Gastrocnemius medialis (tissue), 4 donors: ENCODE measurements around the gene GIMAP4. TPM values are rescaled to one million over a fixed set of nuclear protein-coding genes. Genes with fewer than 3 reads are reported as not detected.

ENCODE experiments used
- ATAC-seq, 2 donors: fragments of 150-250 bp; one replicate each; pipeline ENCODE4 v1.9.1; 2016
- DNase-seq, 2 donors: peaks; one replicate each; pipeline ENCODE4 v3.0.0-alpha.2; 2019
- H3K27ac ChIP-seq, 4 donors: fragments of 200-600 bp; sonication (generic); 1 replicate in 1 of 4; 2 replicates in 3 of 4; pipeline ENCODE4 v1.5.1; 2016 to 2018; ENCODE audit warnings: mild to moderate bottlenecking in 2 of 4, moderate library complexity in 1 of 4
- H3K27me3 ChIP-seq, 3 donors: fragments of 200-600 bp; sonication (generic) in 2 of 3; 1 replicate in 1 of 3; 2 replicates in 2 of 3; pipeline versions ENCODE4 v1.5.1 to v1.6.0; 2016 to 2019; ENCODE audit warnings: mild to moderate bottlenecking in 1 of 3, moderate library complexity in 1 of 3
- H3K36me3 ChIP-seq, 2 donors: fragments of 200-600 bp; sonication (generic) in 1 of 2; one replicate each; pipeline ENCODE4 v1.5.1; 2017 to 2018
- H3K4me1 ChIP-seq, 2 donors: fragments of 200-600 bp; sonication (generic) in 1 of 2; one replicate each; pipeline ENCODE4 v1.5.1; 2016 to 2017; ENCODE audit warnings: mild to moderate bottlenecking in 2 of 2
- H3K4me3 ChIP-seq, 4 donors: fragments of 200-600 bp; sonication (generic) in 3 of 4; 1 replicate in 1 of 4; 2 replicates in 3 of 4; pipeline ENCODE4 v1.5.1; 2016 to 2019; ENCODE audit warnings: mild to moderate bottlenecking in 2 of 4
- H3K9me3 ChIP-seq, 3 donors: fragments of 200-600 bp; sonication (generic) in 2 of 3; 1 replicate in 1 of 3; 2 replicates in 2 of 3; pipeline ENCODE4 v1.5.1; 2016 to 2019
- POLR2A ChIP-seq, 2 donors: fragments of 450-650 bp; IDR thresholded peaks; one replicate each; pipeline ENCODE4 v1.6.1; 2017; ENCODE audit warnings: antibody characterized with exemption in 2 of 2, mild to moderate bottlenecking in 2 of 2, moderate library complexity in 2 of 2
- in situ Hi-C, 4 donors: fragments of 200-750 bp; cut with MboI; loops; one replicate each; pipeline versions ENCODE4 v1.15.0 to v1.8.0; 2017; ENCODE audit warnings: low sequenced_read_pairs in 4 of 4
- intact Hi-C: fragments of 100-400 bp; cut with DNase I; formaldehyde crosslinking; loops from one replicate; pipeline ENCODE4 v1.15.1; 2023; ENCODE audit warnings: low total_unique reads
- total RNA-seq, 4 donors: library from RNA; depleted of rRNA; stranded (reverse); fragments of >200 nt; gene quantifications; one replicate each; pipeline versions ENCODE4 v1.1.0 to v1.2.3, GENCODE V29; 2016
- TF ChIP-seq, protein P1 (sequence below), 5 experiments: fragments of 450-650 bp in 3 of 5; fragments of 200-600 bp in 2 of 5; sonication (generic) in 2 of 5; IDR thresholded peaks in 4 of 5; conservative IDR thresholded peaks in 1 of 5; 1 replicate in 4 of 5; 2 replicates in 1 of 5; pipeline ENCODE4 v1.5.1; 2016 to 2019; ENCODE audit warnings: antibody characterized with exemption in 5 of 5, mild to moderate bottlenecking in 3 of 5, moderate library complexity in 3 of 5

GIMAP4 gene
- total RNA-seq, 4 donors from 2014 or later, result 11.9 to 16.9 (median 15.0) TPM

DNA sequence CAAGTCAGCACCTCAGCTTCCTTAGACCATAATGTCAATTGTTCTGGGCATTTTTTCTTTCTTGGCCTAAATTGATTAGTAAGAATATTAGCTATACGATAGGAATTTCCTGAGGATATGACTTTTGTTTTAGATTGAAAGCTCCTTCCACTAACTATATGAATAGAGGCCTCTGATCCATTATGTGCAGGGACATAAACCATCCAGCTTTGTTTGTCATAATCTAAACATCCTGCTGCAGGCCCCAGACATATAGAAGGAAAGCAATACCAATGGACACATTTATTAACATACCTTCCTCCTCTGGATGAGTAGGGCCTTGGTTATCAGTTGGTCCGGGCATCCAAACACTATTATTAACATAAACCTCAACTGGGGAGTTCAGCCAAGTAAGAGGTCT lies 4.3 kb upstream of the GIMAP4 start:
- in situ Hi-C loops, result no loop called here

DNA sequence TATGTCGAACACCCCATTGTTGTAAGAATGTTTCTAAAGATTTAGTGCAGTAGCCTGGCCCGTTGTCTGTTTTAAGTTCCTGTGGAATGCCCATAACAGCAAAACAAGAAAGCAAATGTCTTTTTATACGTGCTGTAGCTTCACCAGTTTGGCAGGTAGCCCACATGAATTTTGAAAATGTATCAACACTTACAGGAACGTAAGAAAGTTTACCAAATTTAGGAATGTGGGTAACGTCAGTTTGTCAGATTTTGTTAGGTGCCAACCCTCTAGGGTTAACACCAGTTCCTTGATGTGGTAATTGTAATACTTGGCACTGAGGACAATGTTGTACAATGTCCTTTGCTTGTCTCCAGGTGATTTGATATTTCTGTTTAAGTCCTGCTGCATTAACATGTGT lies 3.2 kb upstream of the GIMAP4 start:
- no peak for DNase-seq
- no peak overlapping the region for H3K27ac ChIP-seq
- ATAC-seq, result no peak
- H3K9me3 ChIP-seq, result peaks cover 0 to 2% (median 0%) of the 10 kb centered on the region in 3 donors
- no peak overlapping the region for H3K4me3 ChIP-seq
- H3K27me3 ChIP-seq, result no peaks in the 10 kb centered on the region
- no peaks in the 10 kb centered on the region for H3K36me3 ChIP-seq
- intact Hi-C loops, result no loop called here
- no peak for TF ChIP-seq POLR2A (IDR thresholded peaks at IDR 0.05)
- TF ChIP-seq, protein P1, sequence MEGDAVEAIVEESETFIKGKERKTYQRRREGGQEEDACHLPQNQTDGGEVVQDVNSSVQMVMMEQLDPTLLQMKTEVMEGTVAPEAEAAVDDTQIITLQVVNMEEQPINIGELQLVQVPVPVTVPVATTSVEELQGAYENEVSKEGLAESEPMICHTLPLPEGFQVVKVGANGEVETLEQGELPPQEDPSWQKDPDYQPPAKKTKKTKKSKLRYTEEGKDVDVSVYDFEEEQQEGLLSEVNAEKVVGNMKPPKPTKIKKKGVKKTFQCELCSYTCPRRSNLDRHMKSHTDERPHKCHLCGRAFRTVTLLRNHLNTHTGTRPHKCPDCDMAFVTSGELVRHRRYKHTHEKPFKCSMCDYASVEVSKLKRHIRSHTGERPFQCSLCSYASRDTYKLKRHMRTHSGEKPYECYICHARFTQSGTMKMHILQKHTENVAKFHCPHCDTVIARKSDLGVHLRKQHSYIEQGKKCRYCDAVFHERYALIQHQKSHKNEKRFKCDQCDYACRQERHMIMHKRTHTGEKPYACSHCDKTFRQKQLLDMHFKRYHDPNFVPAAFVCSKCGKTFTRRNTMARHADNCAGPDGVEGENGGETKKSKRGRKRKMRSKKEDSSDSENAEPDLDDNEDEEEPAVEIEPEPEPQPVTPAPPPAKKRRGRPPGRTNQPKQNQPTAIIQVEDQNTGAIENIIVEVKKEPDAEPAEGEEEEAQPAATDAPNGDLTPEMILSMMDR (IDR thresholded peaks at IDR 0.05 in 4 of 5, conservative IDR thresholded peaks at IDR 0.05 in 1 of 5), result no peak
- in situ Hi-C loops, result no loop called here
- no peaks in the 10 kb centered on the region for H3K4me1 ChIP-seq

More for the DNA sequence above, 4.3 kb upstream of the GIMAP4 start:
- intact Hi-C loops, result no loop called here
- TF ChIP-seq, protein P1 (IDR thresholded peaks at IDR 0.05 in 4 of 5, conservative IDR thresholded peaks at IDR 0.05 in 1 of 5), result no peak
- TF ChIP-seq POLR2A (IDR thresholded peaks at IDR 0.05), result no peak
- no peak for DNase-seq
- peaks cover 0 to 2% (median 0%) of the 10 kb centered on the region in 3 donors for H3K9me3 ChIP-seq
- no peaks in the 10 kb centered on the region for H3K27me3 ChIP-seq
- no peak overlapping the region for H3K4me3 ChIP-seq
- no peak overlapping the region for H3K27ac ChIP-seq
- H3K36me3 ChIP-seq, result no peaks in the 10 kb centered on the region
- ATAC-seq, result no peak
- no peaks in the 10 kb centered on the region for H3K4me1 ChIP-seq

DNA sequence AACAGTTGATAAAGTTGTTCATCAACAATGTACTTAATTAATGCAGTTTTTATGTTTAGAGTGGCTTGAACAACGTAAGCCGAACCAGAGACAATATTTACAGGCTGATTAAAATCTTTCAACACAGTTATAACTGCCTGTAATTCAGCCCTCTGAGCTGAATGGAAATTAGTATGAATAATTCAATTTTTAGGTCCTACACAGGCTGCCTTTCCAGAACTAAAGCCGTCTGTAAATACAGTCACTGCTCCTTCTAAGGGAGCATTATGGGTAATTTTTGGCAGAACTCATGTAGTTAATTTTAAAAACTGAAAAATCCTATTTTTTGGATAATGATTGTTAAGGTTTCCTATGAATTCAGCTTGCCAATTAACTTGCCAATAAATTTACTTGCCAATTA lies 2.6 kb upstream of the GIMAP4 start:
- DNase-seq (no peak), ATAC-seq (no peak)
- in situ Hi-C loops, result no loop called here
- Histone ChIP-seq H3K27ac (no peak overlapping the region), H3K36me3 (no peaks in the 10 kb centered on the region), H3K4me1 (no peaks in the 10 kb centered on the region), H3K27me3 (no peaks in the 10 kb centered on the region), H3K9me3 (peaks cover 0 to 2% (median 0%) of the 10 kb centered on the region in 3 donors), H3K4me3 (no peak overlapping the region)
- intact Hi-C loops, result no loop called here
- no peak for TF ChIP-seq POLR2A (IDR thresholded peaks at IDR 0.05)
- TF ChIP-seq, protein P1 (IDR thresholded peaks at IDR 0.05 in 4 of 5, conservative IDR thresholded peaks at IDR 0.05 in 1 of 5), result no peak

DNA sequence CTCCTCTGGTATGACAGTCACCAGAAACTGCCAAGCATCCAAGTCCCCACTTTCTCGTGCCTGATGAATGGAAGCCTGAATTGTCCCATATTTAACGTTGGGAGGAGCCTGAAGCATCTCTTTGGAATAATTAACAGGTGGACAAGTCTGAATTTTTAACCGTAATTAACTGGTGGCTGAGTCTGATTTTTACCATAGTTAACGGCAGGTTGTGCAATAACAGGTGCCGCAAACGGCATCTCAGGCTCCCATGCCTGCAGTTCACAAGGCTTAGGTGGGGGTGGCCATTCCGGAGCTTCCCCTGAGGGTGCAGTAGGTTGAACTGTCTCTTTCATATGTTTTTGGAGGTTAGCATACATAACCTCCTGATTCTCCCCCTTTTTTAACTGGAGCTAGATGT lies 2.0 kb upstream of the GIMAP4 start:
- no peaks in the 10 kb centered on the region for H3K36me3 ChIP-seq
- H3K27me3 ChIP-seq, result no peaks in the 10 kb centered on the region
- no peak for DNase-seq
- no peak for ATAC-seq
- intact Hi-C loops (no loop called here), in situ Hi-C loops (no loop called here)
- H3K9me3 ChIP-seq, result peaks cover 0 to 2% (median 0%) of the 10 kb centered on the region in 3 donors
- TF ChIP-seq, protein P1 (IDR thresholded peaks at IDR 0.05 in 4 of 5, conservative IDR thresholded peaks at IDR 0.05 in 1 of 5), result no peak
- TF ChIP-seq POLR2A (IDR thresholded peaks at IDR 0.05), result no peak
- H3K4me3 ChIP-seq, result no peak overlapping the region
- H3K27ac ChIP-seq, result no peak overlapping the region
- no peaks in the 10 kb centered on the region for H3K4me1 ChIP-seq

DNA sequence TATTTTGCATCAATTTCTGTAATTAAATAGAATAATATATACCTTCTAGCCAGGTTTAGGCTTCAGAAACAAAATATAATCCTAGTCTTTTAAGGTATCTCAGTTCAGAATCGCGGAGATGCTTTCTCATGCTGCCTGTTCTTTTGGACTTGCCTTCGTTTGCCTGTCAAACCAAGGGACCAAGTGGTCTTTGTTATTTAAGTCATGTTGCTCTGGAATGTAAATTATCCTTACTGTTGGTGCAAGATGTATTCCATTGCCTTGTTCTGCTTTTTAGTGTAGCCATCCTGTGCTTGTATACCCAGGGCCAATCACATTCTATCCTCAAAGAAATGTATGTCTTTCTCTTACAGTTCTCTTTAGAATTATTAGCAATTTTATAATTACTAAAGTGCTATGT lies 1.1 kb upstream of the GIMAP4 start:
- Histone ChIP-seq H3K9me3 (no peaks in the 10 kb centered on the region), H3K27ac (no peak overlapping the region), H3K4me3 (no peak overlapping the region), H3K36me3 (no peaks in the 10 kb centered on the region), H3K4me1 (no peaks in the 10 kb centered on the region), H3K27me3 (no peaks in the 10 kb centered on the region)
- in situ Hi-C loops, result no loop called here
- TF ChIP-seq POLR2A (IDR thresholded peaks at IDR 0.05), result no peak
- TF ChIP-seq, protein P1 (IDR thresholded peaks at IDR 0.05 in 4 of 5, conservative IDR thresholded peaks at IDR 0.05 in 1 of 5), result no peak
- no peak for ATAC-seq
- intact Hi-C loops, result no loop called here
- no peak for DNase-seq
